Subcutaneous adipose tissue (tissue), 4 donors: ENCODE data around the gene TMEM259. TPM values are rescaled to one million over a fixed set of nuclear protein-coding genes. Genes with fewer than 3 reads are reported as not detected.

Experiments
- CTCF ChIP-seq: fragments of 450-650 bp; IDR thresholded peaks from one replicate; pipeline ENCODE4 v1.5.1; 2016; ENCODE audit warnings: low read depth, mild to moderate bottlenecking, control low read depth, antibody characterized with exemption, moderate library complexity
- total RNA-seq, 4 donors: library from RNA; depleted of rRNA; stranded (reverse); fragments of >200 nt; gene quantifications; one replicate each; pipeline ENCODE4 v1.1.0, GENCODE V29; 2016

Gene TMEM259
- total RNA-seq, 4 donors from 2014 or later: 65.1 to 193 (median 94.0) TPM

- TF ChIP-seq CTCF: no peak
Measured at GRCh38 chr19:1000095-1000494, 20.8 kb downstream of the TMEM259 start, which contains the start of gene GRIN3B. Gene GRIN3B, plus strand, starts transcription at chr19:1000419. Its CDS starts 19 bp downstream, at chr19:1000438.

- TF ChIP-seq CTCF: no peak
Measured at GRCh38 chr19:999379-999719, 21.6 kb downstream of the TMEM259 start.

GRCh38 chr19:998064-998463 lies 22.9 kb downstream of the TMEM259 start:
- TF ChIP-seq CTCF: no peak

GRCh38 chr19:996051-996838 lies 24.7 kb downstream of the TMEM259 start:
- no peak for TF ChIP-seq CTCF

- TF ChIP-seq CTCF: no peak
Measured at GRCh38 chr19:995051-995827, 25.7 kb downstream of the TMEM259 start.

- TF ChIP-seq CTCF: no peak
Measured at GRCh38 chr19:994516-994915, 26.4 kb downstream of the TMEM259 start.

GRCh38 chr19:993831-994393 lies 27.0 kb downstream of the TMEM259 start:
- no peak for TF ChIP-seq CTCF
